ENCODE results near the gene NRG2.

GRCh38 chr5:139814191-139814601, 228.9 kb downstream of the NRG2 start:
- no peak for TF ChIP-seq POLR2A (IDR thresholded peaks at IDR 0.05)
- no peak for TF ChIP-seq CTCF (IDR thresholded peaks at IDR 0.05)

Data from uterus (tissue), 2 donors.